Chondrocyte (in vitro differentiated cells): ENCODE results near the gene ITPKB. TPM values are rescaled to one million over a fixed set of nuclear protein-coding genes. Genes with fewer than 3 reads are reported as not detected.

Experiments used
- DNase-seq: peaks from one replicate; pipeline ENCODE4 v3.0.0; 2021; ENCODE audit warnings: mixed read lengths, low spot score
- H3K27ac Mint-ChIP-seq: one replicate; pipeline ENCODE4 v1.8.0; 2021; ENCODE audit warnings: mild to moderate bottlenecking, moderate library complexity, mixed read lengths; ENCODE audit not compliant: unreplicated experiment
- H3K27me3 Mint-ChIP-seq: 2 replicates; pipeline ENCODE4 v1.8.0; 2021; ENCODE audit warnings: low read depth, mixed read lengths
- H3K36me3 Mint-ChIP-seq: 2 replicates; pipeline ENCODE4 v1.8.0; 2021; ENCODE audit warnings: low read depth, mixed read lengths
- H3K4me1 Mint-ChIP-seq: 2 replicates; pipeline ENCODE4 v1.8.0; 2021; ENCODE audit warnings: low read depth, mild to moderate bottlenecking, mixed read lengths
- H3K4me3 Mint-ChIP-seq: one replicate; pipeline ENCODE4 v1.8.0; 2021; ENCODE audit warnings: mild to moderate bottlenecking, moderate library complexity, mixed read lengths; ENCODE audit not compliant: unreplicated experiment
- H3K9me3 Mint-ChIP-seq: 2 replicates; pipeline ENCODE4 v1.8.0; 2021; ENCODE audit warnings: low read depth, mixed read lengths
- total RNA-seq: library from RNA; stranded (reverse); gene quantifications from 3 replicates; pipeline ENCODE4 v1.2.1, GENCODE V29; 2021
- TF ChIP-seq, protein P1 (sequence below): fragments of 200-600 bp; sonication (generic); IDR thresholded peaks from 2 replicates; pipeline ENCODE4 v1.5.0; 2021; ENCODE audit warnings: antibody characterized with exemption, mild to moderate bottlenecking, moderate library complexity

ITPKB gene
- total RNA-seq, 1 donor from 2014 or later: 13.4 TPM

DNA sequence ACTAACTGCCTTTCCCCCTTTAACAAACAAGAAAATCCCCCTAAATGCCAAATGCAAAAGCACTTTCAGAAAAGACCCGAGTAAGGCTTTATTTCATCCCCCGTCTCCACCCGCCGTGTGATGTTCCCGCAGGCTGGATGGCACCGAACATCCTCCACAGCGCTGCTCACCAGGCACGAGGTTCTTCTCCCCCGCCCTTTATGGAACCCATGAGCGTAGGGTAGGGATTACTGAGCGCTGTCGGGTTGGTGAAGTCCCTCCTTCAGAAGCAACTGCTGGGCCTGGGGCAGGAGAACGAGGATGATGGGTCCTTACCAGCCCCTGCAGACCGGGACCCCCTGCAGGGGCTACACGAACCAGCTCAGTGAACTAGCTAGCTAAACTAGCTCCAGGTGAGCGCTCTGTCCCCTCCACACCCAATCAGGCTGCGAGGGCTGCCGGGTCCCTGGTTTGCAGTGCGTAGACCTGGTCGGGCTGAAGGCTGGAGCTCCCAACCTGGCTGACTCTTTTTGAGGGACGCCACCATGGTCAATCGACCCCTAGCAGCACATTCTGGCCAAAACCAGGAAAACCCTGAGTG is 80.4 kb downstream of the ITPKB start:
- Mint-ChIP-seq H3K4me3 (no peak overlapping the region), H3K27ac (no peak overlapping the region), H3K9me3 (no peaks in the 10 kb centered on the region), H3K27me3 (no peaks in the 10 kb centered on the region), H3K36me3 (no peaks in the 10 kb centered on the region), H3K4me1 (peaks cover 84% of the 10 kb centered on the region)
- DNase-seq: peak; percentile 41
- TF ChIP-seq, protein P1, sequence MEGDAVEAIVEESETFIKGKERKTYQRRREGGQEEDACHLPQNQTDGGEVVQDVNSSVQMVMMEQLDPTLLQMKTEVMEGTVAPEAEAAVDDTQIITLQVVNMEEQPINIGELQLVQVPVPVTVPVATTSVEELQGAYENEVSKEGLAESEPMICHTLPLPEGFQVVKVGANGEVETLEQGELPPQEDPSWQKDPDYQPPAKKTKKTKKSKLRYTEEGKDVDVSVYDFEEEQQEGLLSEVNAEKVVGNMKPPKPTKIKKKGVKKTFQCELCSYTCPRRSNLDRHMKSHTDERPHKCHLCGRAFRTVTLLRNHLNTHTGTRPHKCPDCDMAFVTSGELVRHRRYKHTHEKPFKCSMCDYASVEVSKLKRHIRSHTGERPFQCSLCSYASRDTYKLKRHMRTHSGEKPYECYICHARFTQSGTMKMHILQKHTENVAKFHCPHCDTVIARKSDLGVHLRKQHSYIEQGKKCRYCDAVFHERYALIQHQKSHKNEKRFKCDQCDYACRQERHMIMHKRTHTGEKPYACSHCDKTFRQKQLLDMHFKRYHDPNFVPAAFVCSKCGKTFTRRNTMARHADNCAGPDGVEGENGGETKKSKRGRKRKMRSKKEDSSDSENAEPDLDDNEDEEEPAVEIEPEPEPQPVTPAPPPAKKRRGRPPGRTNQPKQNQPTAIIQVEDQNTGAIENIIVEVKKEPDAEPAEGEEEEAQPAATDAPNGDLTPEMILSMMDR: no peak

DNA sequence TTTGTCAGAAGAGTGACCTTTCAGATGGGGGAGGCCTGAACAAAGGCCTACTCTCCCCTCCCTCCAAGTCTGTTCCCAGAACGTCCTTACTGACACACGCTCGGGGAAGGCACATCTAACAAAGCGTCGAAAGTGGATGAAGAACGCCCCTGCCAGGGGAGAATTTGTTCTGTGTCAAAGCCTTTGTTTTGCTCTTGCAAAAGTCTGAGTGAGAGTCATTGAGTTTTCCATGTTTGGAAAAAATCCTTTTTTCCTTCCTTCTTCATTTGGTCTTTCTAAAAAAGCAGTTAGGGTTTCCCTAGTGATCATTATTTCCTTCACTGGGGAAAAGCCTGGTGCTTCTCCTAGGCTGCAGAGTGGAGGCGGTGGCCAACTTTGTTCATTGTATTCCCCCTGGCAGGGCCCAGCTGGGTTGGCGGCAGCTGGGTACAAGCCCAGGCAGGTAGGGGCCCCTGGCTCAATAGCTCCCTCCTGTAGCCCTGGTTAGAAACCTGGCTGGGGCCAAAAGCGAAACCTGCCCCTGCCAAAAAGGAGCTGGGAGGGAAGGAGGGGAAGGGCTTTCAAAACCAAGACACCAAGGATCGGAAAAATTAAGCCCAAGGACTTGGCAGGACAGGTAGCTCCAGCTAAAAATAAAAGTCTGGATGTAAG is 81.1 kb downstream of the ITPKB start:
- DNase-seq: no peak
- Mint-ChIP-seq H3K9me3 (no peaks in the 10 kb centered on the region), H3K27ac (peak overlapping the region; percentile 63), H3K27me3 (no peaks in the 10 kb centered on the region), H3K4me3 (no peak overlapping the region), H3K36me3 (no peaks in the 10 kb centered on the region), H3K4me1 (peaks cover 84% of the 10 kb centered on the region)
- TF ChIP-seq, protein P1: no peak

DNA sequence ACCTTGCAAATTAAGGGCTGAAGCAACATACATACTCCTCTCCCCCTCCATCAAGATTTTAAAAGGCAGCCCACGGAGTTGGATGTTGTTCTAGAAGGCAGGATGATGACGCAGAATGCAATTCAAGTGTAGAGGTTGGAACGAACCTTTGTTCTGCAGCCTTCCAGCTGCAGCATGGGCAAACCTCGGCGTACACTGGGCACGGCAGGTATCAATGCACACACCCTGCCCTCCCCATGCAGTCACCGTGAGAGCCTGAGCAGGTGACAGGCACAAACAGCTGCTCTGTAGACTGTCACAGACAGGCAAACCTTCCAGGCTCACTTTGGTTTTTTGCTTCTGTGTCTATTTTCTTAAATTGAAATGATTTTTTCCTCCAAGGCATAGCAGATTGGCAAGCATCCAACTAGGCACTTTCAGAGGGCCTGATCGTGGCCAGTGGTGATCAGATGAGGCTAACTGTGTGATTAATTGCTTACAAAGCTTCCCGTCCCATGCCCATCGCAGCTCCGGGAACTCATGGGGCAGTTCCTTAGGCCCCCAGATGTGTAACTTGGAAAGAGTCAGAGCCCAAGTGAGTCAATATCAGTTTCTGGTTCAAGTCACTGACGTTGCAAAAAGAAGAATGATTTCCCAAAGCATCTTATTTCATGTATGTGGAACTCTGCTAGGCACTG is 82.3 kb downstream of the ITPKB start:
- TF ChIP-seq, protein P1: no peak
- no peaks in the 10 kb centered on the region for H3K9me3 Mint-ChIP-seq
- no peaks in the 10 kb centered on the region for H3K36me3 Mint-ChIP-seq
- no peak for DNase-seq
- H3K27me3 Mint-ChIP-seq: no peaks in the 10 kb centered on the region
- peaks cover 71% of the 10 kb centered on the region for H3K4me1 Mint-ChIP-seq
- H3K27ac Mint-ChIP-seq: peak overlapping the region; percentile 95
- no peak overlapping the region for H3K4me3 Mint-ChIP-seq

DNA sequence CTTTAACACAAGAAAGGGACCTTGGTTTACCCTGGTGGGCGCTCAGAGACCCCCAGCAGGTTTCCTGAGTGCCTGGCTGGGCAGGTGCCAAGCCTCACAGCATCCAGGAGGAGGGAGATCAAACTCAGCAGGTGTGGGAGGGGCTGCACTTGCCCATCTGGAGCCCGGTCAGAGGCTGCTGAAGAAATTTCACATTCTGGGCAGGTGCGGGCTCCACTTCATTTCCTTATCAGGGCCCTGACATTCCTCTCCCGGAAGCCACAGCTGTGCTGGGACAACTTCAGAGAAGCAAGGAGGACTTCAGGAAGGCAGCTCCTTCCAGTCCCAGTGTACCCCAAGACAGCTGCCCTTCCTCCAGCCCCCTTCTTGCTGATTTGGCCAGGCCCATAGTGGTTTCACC is 82.9 kb downstream of the ITPKB start:
- peaks cover 66% of the 10 kb centered on the region for H3K4me1 Mint-ChIP-seq

More for the DNA sequence above, 82.9 kb downstream of the ITPKB start:
- Mint-ChIP-seq H3K4me3 (no peak overlapping the region), H3K9me3 (no peaks in the 10 kb centered on the region), H3K36me3 (no peaks in the 10 kb centered on the region), H3K27me3 (no peaks in the 10 kb centered on the region), H3K27ac (peak overlapping the region; percentile 95)
- TF ChIP-seq, protein P1: no peak
- no peak for DNase-seq
